HG03520 (cell line): Measurements from ENCODE around the gene HPCAL1.

Experiments used
- ATAC-seq: cut with Tn5 transposase; IDR thresholded peaks from one replicate; pipeline ENCODE4 v1.9.1; 2021; ENCODE audit warnings: mild to moderate bottlenecking, moderate library complexity; ENCODE audit not compliant: unreplicated experiment

HPCAL1 gene

DNA sequence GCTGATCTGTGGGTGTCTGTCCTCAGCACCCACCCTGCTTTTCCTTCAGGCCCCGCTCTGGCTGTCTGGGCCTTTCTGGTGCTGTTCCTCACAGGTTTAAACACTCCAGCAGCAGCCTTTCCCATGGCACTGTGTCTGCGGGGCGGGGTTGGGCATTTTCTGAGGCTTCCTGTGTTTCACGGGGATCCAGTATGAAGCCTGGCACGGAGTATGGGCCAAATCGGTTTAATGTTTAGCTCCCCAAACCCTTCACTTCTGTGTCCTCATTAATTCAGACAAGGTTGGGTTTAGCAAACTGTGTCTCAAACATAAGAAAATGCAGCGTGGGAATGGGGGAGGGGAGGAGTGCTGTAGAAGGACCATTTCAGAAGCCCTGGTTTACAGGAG, 44.9 kb downstream of the HPCAL1 start:
- no peak for ATAC-seq

DNA sequence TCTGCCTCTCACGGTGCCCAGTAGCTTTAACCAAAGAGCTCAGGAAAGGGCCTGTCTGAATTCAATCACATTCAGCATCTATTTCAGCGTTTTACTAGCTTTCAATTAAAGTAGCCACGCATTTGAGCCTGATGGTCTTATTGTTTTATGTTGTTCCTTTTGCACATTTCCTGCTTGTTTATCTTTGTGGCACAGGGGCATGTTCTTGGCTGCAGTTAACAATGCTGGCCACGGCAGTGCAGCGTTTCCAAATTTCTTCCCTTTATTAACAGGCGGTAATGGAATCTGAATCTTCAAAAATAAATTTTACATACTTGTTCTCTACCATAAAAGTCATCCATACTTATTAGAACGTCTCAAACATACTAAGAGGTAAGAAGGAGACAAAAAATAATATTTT, 46.2 kb downstream of the HPCAL1 start:
- no peak for ATAC-seq

DNA sequence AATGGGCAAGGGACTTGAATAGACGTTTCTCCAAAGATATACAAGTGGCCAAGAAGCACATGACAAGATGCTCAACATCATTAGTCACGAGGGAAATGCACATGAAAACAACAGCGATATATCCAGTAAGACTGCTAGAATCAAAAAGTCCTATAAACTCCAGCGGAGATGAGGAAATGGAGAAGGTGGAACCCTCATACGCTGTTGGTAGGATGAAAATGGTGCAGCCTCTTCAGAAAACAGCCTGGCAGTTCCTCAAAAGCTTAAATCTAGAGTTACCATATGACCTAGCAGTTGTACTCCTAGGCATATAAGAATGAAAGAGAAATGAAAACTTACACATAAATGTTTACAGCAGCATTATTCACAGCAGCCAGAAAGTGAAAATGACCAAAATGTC, 48.1 kb downstream of the HPCAL1 start:
- ATAC-seq: no peak

DNA sequence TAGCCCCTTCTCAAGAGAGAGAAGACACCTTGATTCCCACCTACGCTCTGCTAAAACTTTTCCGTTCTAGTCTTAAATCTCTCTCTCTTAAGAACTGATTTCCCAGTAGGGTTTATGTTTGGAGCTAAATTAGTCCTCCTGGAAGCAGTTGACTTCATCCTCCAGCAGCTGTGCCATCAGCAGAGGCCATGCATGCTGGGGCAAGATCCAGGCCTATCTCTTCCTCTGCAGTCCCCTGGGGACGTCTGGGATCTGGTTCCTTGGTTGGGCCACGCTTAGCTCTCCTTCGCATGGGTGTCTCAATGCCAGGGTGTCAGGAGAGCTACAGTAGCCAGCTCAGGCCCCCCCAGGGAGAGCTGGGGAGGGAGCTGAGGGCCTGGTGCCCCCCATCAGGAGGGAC, 49.7 kb downstream of the HPCAL1 start:
- ATAC-seq: no peak

DNA sequence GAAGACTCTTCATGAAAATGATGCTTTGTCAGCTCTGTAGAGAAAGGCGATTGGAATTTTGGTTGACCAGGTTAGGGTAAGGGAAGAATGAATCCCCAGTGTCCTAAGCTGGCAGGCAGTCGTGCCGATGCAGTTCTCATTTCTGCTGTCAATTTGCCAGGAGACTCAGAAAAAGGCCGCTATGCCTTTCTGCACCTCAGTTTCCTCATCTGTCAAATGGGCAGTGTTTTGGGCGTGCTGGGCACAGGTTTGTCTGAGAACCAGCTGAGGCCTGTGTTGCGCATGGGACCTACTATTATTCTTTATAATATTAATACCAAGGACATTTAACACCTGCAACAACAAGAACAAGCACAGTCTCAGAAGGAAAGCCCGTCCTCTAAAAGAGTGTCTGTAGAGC, 50.3 kb downstream of the HPCAL1 start:
- no peak for ATAC-seq

DNA sequence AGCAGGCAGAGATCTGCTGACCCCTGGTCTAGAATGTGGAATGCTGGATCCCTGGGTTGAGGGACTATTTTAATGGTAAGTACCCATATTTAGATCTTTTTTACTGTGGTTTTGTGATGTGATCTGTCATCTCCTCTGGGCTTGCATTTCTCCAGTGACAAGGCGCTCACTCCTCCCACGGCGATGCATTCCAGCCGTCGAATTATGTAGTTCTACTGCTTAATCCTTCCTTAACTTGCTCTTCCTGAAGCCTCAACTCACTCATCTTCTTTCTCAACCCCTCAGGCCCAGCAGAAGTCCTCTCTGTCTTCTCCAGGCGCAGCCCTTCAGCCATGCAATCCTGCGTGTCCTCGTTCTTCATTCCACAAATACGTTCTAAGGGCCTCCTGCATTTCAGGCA, 51.2 kb downstream of the HPCAL1 start:
- no peak for ATAC-seq

DNA sequence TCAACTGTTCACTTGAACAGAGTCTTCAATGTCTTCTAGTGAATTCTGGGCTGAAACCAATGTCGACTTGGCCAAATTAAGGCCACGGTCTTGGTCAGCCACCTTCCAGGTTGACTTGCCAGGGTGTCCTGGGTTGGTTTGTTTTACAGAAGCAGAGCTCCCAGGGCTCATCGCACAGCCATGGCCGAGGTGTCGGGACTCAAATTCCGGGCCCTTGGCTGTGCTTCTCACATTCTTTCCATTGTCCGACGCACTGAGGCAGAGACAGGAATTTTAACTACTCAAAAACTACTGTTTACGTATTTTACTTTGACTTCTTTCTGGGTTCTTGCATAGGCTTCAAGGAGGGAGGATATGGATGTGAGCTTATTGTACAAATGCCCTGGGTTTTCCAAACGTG, 51.7 kb downstream of the HPCAL1 start:
- ATAC-seq: no peak

DNA sequence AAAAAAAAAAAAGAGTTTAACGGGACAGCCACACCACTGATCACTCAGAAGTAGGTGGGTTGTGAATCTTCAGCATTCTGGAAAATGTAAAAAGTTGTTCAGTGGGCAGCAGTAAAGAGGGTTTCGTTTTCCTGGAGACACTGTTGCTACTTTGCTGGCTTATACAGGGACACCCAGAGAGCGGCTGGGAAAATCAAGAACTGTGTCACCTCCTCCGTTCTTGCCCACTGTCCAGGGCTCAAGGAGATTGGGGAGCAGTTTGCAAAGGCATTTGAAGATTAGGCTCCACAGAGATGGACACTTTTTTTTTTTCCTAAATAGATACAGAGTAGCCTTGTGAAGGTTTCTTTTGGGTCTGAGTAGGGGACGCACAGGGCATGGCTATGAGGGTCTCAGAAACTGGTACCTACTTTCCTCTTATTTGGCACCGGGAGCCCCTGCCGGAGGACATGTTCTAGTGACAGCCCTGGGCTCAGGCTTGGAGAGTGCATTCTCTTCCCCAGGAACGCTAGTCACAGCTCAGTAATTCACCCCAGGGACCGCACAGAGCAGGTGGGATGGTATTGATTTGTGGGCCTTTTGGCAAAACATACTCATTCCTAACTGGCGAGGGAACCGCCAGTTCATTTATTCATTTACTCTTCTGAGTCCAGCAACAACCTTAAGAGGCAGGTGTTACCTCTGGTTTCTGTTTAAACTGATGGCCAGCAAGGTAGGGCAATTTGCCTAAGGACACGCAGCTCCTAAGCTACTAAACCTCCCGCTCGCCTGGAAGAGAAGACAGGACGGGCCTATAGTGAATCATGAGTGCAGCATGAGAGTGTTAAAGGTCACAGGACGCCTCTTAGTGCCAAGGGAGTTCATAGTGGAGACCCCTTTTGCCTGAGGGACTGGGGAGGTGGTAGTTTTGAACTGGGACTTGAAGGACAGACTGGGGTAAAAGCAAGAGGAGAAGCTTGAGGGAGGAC, 53.1 kb downstream of the HPCAL1 start:
- ATAC-seq: no peak

DNA sequence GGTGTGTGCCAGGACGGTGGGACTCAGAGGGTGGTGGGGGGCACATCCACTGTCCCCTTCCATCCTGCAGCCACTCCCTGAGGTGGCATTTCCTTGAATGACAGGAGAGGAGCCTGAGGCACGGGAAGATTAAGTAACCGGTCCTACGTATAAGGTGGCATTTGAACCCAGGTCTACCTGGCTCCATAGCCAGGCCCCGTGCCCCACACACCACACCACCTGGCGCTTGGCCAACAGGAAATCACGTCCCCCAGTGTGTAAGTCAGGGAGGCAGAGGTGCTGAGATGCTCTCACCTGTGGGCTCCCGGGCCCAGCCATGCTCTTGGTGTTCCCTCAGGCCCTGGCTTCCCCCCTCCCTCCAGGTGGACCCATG, 53.7 kb downstream of the HPCAL1 start:
- no peak for ATAC-seq

DNA sequence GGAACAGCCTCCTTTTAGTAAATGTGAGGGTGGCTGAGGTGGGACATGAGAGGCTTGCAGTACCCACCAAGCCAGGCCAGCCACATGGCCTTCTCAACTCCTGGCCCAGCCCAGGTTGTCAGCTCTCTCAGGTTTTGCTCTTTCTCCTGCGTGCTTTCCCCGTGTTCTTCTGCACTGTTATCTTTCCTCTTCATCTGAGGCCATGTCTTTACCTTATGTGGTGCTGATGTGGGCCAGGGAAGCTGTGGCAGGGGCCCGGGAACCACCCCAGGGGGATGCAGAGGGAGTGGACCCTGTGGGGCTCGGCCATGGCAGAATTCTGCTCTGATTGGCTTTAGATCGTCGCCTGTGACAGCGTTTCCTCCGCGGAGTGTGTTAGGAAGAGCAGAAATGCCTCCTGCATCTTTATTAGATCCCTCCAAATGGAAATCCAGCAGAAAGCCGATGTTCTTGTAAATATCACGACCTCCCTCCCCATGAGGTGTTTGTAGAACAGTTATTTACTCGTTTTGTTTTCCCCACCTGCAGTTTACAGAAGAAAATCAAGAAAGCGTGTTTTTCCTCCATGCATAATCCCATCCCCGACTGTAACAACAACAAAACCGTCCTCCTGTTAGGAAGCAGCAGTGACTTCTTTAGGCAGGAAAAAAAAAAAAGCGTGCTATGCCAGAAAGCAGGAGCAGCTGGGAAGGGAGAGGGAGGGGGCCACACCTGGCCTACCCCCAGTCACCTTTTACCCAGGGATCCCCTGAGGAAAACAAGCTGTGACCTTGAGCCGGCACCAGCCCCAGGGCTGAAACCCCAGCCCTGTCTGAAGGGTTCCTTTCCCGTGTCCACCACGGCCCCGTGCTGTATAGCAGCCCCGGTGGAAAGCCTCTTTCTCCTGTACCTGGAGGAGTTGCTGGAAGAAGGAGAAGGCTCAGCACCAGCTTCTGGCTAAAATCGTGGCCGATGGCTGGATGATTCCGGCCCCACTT, 54.8 kb downstream of the HPCAL1 start:
- no peak for ATAC-seq

DNA sequence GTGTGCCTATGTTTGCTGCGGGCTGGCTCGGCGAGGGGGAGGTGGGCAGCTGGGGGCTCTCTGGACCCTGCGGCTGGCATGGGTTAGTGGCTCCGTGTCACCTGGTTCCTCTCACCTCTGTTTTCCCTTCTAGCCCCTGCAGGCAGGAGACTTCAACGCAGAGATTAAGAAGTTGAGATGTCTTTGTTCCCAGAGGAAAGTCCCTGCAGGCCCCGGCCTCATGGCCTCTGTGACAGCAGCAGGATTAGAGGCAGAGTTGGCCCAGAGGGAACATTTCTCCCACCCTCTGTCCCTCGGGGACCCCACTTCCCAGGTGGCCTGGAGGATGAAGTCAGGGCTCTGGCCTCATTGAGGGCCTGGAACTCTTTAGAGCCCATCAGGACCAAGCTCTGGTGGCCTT, 56.5 kb downstream of the HPCAL1 start:
- ATAC-seq: no peak

DNA sequence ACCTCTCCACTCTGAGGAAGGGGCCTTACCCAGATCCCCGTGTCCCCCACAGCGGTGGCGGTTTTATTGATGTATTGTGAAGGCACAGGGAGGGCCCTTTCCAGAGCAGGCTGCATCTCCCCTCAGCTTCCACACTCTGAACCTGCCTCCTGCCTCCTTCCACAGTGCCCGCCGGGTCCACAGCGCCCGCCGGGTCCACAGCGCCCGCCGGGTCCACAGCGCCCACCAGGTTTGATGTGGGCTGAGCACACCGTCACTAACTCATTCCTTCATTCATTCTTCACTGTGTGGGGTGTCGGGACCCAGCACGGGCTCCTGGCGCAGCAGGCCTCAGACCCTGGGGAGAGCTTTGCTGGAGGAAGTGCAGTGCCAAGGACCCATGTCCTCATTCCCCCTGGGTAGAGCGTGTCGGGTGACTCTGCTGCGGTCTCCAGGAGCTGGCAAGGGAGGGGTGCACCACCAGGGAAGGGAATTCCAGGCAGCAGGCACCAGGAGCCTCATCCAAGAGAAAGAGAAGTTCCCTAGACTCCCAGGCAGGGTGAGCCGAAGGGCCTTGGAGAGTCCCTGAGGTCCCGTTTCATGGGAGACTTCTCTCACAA, 57.1 kb downstream of the HPCAL1 start:
- no peak for ATAC-seq

DNA sequence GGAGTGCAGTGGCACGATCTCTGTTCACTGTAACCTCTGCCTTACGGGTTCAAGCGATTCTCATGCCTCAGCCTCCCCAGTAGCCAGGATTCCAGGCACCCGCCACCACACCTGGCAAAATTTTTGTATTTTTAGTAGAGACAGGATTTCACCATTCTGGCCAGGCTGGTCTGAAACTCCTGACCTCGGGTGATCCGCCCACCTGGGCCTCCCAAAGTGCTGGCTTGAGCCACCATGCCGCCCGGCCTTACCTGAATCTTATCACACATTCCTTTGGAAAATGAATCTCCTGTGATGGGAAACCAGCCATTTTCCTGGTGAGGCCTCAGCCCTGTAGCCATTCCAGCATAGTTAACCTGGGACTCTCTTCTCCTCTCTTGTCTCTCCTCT, 57.8 kb downstream of the HPCAL1 start:
- no peak for ATAC-seq

DNA sequence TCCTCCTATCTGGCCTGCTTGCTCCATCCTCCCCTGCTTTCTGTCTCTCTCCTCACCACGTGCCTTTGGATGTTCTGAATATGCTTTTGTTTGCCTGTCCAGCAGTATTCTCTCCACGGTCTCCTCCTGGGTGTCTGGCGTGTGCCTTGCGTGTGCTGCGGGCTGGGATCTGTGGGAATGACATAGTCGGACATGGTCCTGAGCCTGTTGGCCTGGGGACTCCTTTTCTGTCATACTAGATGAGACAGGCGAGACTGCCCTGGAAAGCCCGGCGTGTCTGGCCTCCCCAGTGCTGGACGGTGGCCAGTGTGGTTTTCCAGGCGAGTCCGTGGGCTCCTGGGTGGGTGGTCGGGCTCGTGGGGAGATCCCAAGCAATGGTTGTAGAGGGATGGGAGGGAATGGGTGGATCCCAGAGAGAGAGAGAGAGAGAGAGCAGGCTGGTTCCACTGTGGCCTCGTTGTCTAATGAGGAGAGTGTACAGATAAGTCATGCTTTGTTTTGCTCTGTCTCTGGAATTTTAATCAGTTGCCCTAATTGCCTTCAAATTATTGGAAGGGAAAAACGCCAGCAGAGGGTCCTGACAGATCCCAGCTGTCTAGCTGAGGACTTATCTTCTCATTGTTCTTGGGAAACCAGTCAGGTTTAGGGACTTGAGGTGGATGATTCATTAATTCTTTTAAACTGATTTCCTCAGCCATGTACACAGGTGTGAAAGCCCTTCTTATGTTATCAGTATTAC, 58.3 kb downstream of the HPCAL1 start:
- ATAC-seq: no peak

DNA sequence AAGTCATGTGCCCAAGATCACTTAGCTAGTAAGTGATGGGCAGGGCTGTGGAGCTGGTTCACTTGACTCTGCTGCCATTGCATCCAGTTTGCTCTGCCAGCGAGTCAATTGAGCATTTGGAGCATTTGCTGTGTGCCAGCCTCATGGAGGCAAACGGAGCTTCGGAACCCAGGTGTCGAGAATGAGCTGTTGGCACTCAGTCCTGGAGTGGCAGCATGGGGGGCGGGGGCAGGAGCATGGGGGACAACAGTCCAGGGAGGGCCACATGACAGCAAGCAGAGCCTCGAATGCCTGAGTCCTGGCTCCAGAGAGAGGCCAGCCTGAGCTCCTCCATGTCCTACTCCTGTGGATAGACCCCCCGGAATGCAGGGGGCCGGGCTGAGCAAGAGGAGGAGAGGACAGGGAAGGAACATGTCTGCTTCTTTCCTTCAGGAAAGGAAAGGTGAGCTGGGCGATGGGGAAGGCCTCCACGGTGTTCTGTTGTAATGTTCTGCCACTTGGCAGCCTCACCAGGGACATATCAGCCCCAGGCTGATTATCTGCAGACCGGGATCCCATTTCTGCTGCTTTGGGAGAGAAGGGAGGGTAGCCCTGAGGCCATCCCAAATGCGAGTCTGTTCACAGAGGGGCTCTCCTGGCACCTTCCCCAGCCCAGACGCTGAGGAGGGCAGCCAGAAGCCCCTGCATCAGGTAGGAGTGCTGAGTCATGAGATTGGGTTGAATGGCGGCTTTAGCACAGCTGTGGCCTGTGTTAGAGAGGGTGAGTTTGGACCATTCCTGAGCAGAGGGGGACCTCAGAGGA, 59.6 kb downstream of the HPCAL1 start:
- no peak for ATAC-seq

DNA sequence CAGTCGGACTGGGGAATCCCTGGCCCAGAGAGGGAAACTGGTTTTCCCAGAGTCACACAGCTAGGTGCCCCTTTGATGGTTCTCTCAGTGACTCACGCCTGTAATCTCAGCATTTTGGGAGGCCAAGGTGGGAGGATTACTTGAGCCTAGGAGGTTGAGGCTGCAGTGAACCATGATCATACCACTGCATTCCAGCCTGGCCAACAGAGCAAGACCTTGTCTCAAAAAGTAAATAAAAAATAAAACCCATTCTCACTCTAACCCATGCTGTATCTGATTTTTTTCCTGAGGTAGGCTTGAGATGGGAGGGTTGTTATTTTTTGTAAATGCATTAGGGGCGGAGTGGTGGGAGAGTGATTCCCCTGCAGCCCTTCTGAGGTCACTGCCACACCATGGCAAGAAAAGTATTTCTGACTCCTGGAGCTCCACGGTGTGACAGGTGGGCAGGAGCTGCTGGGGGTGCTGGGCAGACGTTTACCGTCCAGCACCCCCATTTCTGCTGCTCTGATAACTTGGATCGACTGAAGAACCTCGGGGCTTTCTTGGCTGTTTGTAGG, 60.3 kb downstream of the HPCAL1 start:
- ATAC-seq: no peak

DNA sequence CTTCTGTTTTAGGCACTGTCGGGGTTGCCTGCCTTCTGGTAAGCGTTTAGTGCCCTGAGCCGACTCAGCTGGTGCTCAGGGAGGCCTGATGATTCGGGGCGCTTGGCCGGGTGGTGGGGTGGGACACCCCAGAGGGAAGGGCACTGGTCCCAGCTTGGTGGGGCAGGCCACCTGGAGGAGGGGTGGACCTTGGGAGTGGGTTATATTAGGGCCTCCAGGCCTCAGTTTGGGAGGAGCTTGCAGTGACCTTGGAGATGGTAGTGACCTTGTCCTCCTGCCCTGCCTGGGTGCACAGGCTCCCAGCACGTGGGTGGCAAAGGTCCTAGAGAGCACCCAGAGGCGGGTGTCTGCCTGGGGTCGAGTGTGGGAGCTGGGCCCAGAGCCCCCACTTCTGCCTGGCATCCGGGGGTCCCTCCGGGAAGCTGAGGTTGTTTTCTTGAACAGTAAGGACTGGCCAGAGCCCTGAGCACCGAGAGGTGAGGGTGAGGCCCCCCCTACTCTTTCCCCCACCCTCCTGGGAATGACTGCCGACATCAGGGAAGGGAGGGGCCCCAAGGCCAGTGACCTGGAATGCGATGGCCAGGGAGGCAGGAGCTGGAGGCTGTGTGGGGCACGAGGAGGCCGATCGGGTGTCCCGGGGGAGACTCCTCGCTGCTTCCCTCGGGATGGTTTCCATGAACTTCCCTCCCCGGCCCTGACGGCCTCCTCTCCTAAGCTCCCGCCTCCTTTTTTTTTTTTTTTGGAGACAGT, 61.3 kb downstream of the HPCAL1 start:
- no peak for ATAC-seq

DNA sequence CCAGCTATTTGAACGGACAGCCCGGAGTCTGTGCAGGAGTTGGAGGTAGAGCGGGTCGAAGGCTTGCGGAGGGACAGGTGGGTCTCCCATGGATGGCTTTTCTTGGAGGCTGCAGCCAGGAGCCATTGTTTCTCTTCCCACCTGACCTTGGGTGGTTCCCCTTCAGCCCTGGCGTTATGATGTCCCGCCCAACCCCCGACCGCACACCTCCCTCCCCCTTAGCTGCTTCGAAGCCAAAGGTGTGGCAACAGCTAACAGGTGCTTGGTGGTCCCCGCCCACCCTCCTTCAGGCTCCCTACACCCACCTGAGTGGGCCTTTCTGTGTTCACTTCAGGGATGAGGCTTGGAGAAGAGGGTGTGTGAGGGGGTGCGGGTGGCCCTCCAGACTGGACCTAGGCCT, 62.7 kb downstream of the HPCAL1 start:
- no peak for ATAC-seq
